ENCODE data around the gene B4GALT2.

The B4GALT2 gene

GRCh38 chr1:43991200-43991475, 12.1 kb downstream of the B4GALT2 start:
- Histone ChIP-seq H3K9me3 (no peaks in the 10 kb centered on the region), H3K4me1 (ENCODE audit: control insufficient read depth in 1 of 2, insufficient read depth in 1 of 2, low read depth in 1 of 2, low read length in 1 of 2) (peaks cover 16 to 17% of the 10 kb centered on the region in 2 experiments), H3K27me3 (no peaks in the 10 kb centered on the region), H3K27ac (peak overlapping the region; percentile 77), H3K36me3 (no peaks in the 10 kb centered on the region), H3K4me3 (ENCODE audit: low read depth in 1 of 2, low read length in 1 of 2) (peak overlapping the region; percentile 91 to 93)
- TF ChIP-seq CTCF (IDR thresholded peaks at IDR 0.05): no peak

GRCh38 chr1:43991476-43992231, 12.6 kb downstream of the B4GALT2 start, which contains the start of gene CCDC24:
Gene CCDC24 (plus strand): TSS chr1:43991599. CDS start chr1:43991879, 280 bp downstream.
- Histone ChIP-seq H3K9me3 (no peaks in the 10 kb centered on the region), H3K36me3 (no peaks in the 10 kb centered on the region), H3K4me3 (ENCODE audit: low read depth in 1 of 2, low read length in 1 of 2) (peak within 1 kb of the TSS; percentile 91 to 93), H3K27me3 (no peaks in the 10 kb centered on the region), H3K27ac (peak within 1 kb of the TSS; percentile 77), H3K4me1 (ENCODE audit: control insufficient read depth in 1 of 2, insufficient read depth in 1 of 2, low read depth in 1 of 2, low read length in 1 of 2) (peaks cover 16 to 17% of the 10 kb centered on the region in 2 experiments)
- no peak for TF ChIP-seq CTCF (IDR thresholded peaks at IDR 0.05)

GRCh38 chr1:43992232-43992995, 13.4 kb downstream of the B4GALT2 start:
- no peak overlapping the region for H3K27ac ChIP-seq
- peaks cover 16 to 17% of the 10 kb centered on the region in 2 experiments for H3K4me1 ChIP-seq (ENCODE audit: control insufficient read depth in 1 of 2, insufficient read depth in 1 of 2, low read depth in 1 of 2, low read length in 1 of 2)

GRCh38 chr1:43993206-43993914, 14.3 kb downstream of the B4GALT2 start:
- H3K4me1 ChIP-seq (ENCODE audit: control insufficient read depth in 1 of 2, insufficient read depth in 1 of 2, low read depth in 1 of 2, low read length in 1 of 2): peaks cover 16 to 17% of the 10 kb centered on the region in 2 experiments
- no peaks in the 10 kb centered on the region for H3K27me3 ChIP-seq
- H3K9me3 ChIP-seq: no peaks in the 10 kb centered on the region
- no peak overlapping the region for H3K4me3 ChIP-seq (ENCODE audit: low read depth in 1 of 2, low read length in 1 of 2)
- TF ChIP-seq CTCF (IDR thresholded peaks at IDR 0.05): no peak
- H3K36me3 ChIP-seq: no peaks in the 10 kb centered on the region
- no peak overlapping the region for H3K27ac ChIP-seq

More at GRCh38 chr1:43992232-43992995, 13.4 kb downstream of the B4GALT2 start:
- H3K36me3 ChIP-seq: no peaks in the 10 kb centered on the region
- H3K4me3 ChIP-seq (ENCODE audit: low read depth in 1 of 2, low read length in 1 of 2): peak overlapping the region; percentile 91 to 93
- no peaks in the 10 kb centered on the region for H3K9me3 ChIP-seq
- H3K27me3 ChIP-seq: no peaks in the 10 kb centered on the region
- no peak for TF ChIP-seq CTCF (IDR thresholded peaks at IDR 0.05)

- H3K9me3 ChIP-seq: no peaks in the 10 kb centered on the region
- H3K36me3 ChIP-seq: no peaks in the 10 kb centered on the region
- no peak for TF ChIP-seq CTCF (IDR thresholded peaks at IDR 0.05)
- no peaks in the 10 kb centered on the region for H3K27me3 ChIP-seq
- no peak overlapping the region for H3K4me3 ChIP-seq (ENCODE audit: low read depth in 1 of 2, low read length in 1 of 2)
- H3K4me1 ChIP-seq (ENCODE audit: control insufficient read depth in 1 of 2, insufficient read depth in 1 of 2, low read depth in 1 of 2, low read length in 1 of 2): peaks cover 16 to 17% of the 10 kb centered on the region in 2 experiments
- H3K27ac ChIP-seq: no peak overlapping the region
Observed at GRCh38 chr1:43994071-43994470, 15.1 kb downstream of the B4GALT2 start.
